H1 (cell line): ENCODE results near the gene CENATAC. TPM values are rescaled to one million over a fixed set of nuclear protein-coding genes. Genes with fewer than 3 reads are reported as not detected.

Source experiments
- EP300 ChIP-seq, 2 experiments: IDR thresholded peaks; 1 replicate in 1 of 2; 2 replicates in 1 of 2; pipeline ENCODE4 v1.6.1; 2011 to 2012; ENCODE audit warnings: low read depth in 2 of 2, low read length in 2 of 2, mild to moderate bottlenecking in 2 of 2, borderline replicate concordance in 1 of 2, inconsistent platforms in 1 of 2, moderate library complexity in 1 of 2
- FOSL1 ChIP-seq: IDR thresholded peaks from 2 replicates; pipeline ENCODE4 v1.6.1; 2011; ENCODE audit warnings: mild to moderate bottlenecking, low read depth, low read length, moderate library complexity; ENCODE audit not compliant: insufficient read depth
- TAF7 ChIP-seq: optimal IDR thresholded peaks from 2 replicates; pipeline ENCODE3; 2011; ENCODE audit warnings: low read depth, mild to moderate bottlenecking, inconsistent platforms, low read length, moderate library complexity, borderline replicate concordance
- polyA plus RNA-seq, 7 experiments: library from polyadenylated mRNA; depleted of rRNA in 3 of 7; stranded (reverse) in 5 of 7; unstranded in 2 of 7; fragments of >200 nt in 5 of 7; fragments of 200-250 nt in 2 of 7; gene quantifications; 1 replicate in 5 of 7; 2 replicates in 1 of 7; 4 replicates in 1 of 7; pipeline versions ENCODE4 v1.2.1 to v1.2.3, GENCODE V29; 2011 to 2013; ENCODE audit warnings: missing spikeins in 2 of 7, mixed read lengths in 2 of 7
- total RNA-seq: library from RNA; stranded (reverse); fragmentation: NEBNext Ultra II Directional; extraction: Animal tissue kit (Norgen Biotek cat#: 25700); gene quantifications from 2 replicates; pipeline ENCODE4 v1.2.1, GENCODE V29; 2021

Gene CENATAC
- total and polyA plus RNA-seq, 2 of the 8 experiments (the other 6 are each of a cell fraction or from before 2014, with no cell fraction given): 22.7 to 36.4 TPM

DNA sequence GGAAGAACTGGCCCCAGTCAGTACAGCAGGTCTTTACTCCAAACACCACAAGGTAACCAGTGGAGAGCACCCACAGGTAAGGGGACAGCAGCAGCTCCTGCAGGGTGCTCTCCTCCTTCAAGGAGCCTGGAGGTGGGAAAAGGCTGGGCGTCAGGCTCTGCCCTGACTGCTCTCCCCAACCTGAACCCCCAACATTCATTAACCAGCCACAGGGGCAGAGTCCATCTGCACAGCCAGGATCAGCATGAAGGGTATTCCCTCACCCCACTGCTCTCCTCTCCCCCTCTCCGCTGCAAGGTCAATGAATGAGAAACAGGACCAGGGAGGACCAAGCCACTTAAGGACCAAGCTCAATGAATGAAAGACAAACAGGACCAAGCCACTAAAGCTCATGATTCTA lies 29.0 kb downstream of the CENATAC start (continued):
- TF ChIP-seq FOSL1 (no peak), EP300 (IDR thresholded peaks at IDR 0.05; ENCODE audit: borderline replicate concordance in 1 of 2, low read depth in 2 of 2, low read length in 2 of 2) (no peak), TAF7 (no peak)
